AG08396 (cell line): ENCODE results near the gene H3-3A.

ENCODE experiments used
- DNase-seq: peaks from one replicate; pipeline ENCODE4 v3.0.0; 2012; ENCODE audit warnings: low spot score, mixed read lengths

H3-3A gene

DNA sequence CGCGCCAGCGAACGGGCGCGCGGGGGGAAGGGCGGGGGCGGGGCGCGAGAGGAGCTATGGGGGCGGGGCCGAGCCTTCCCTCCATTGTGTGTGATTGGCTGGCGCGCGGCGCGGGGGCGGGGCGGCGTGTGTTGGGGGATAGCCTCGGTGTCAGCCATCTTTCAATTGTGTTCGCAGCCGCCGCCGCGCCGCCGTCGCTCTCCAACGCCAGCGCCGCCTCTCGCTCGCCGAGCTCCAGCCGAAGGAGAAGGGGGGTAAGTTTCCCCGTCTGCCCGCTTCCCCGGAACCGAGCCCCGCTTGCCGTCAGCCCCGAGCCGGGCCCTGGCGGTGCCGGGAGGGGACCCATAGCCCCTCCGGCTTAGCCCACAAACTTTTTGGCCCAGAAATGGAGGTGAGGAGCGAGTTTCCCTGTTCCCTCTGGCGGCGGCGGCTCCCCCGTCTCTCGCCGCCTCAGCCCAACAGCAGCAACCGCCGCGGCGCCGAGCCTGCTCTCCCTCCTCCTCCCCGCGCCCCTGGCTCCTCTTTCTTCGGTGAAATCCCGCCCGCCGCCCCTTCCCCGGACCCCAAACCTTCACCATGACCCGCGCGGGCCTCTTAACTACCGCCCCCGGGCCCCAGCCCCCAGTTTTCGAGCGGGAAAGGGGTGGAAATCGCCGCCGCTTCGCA is at the start of gene H3-3A:
Gene H3-3A (plus strand): TSS at position 159 of the 666 bp plus-strand sequence. CDS start 1,636 bp downstream, outside the sequence.
- DNase-seq = peak; percentile 98

DNA sequence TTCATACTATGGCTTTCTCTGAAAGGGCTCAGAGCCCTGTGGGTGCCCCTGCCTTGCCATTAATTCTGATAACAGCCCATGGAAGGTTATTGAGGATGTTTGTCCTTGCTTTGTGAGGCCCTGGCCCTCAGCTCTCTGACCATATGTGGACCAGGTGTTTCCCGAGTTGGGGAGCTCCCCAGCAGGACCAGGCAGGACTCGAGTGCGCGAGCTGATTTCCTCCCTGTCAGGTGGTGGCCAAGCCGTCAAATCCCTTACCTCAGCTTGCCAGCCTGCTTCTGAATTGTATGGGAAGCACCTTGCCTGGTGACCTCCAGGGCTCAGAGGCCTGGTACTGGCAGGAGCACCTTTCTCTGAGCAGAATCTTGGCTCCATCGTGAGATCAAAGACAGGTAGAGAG is 45.4 kb upstream of the H3-3A start:
- DNase-seq = no peak

GRCh38 chr1:226019572-226019971 is 42.9 kb upstream of the H3-3A start:
- no peak for DNase-seq

GRCh38 chr1:226021401-226021800 is 41.1 kb upstream of the H3-3A start:
- no peak for DNase-seq

GRCh38 chr1:226021801-226022200 is 40.7 kb upstream of the H3-3A start:
- no peak for DNase-seq

- no peak for DNase-seq
Measured at GRCh38 chr1:226023735-226024134, 38.8 kb upstream of the H3-3A start.

- DNase-seq = no peak
Measured at GRCh38 chr1:226026833-226027232, 35.7 kb upstream of the H3-3A start.

DNA sequence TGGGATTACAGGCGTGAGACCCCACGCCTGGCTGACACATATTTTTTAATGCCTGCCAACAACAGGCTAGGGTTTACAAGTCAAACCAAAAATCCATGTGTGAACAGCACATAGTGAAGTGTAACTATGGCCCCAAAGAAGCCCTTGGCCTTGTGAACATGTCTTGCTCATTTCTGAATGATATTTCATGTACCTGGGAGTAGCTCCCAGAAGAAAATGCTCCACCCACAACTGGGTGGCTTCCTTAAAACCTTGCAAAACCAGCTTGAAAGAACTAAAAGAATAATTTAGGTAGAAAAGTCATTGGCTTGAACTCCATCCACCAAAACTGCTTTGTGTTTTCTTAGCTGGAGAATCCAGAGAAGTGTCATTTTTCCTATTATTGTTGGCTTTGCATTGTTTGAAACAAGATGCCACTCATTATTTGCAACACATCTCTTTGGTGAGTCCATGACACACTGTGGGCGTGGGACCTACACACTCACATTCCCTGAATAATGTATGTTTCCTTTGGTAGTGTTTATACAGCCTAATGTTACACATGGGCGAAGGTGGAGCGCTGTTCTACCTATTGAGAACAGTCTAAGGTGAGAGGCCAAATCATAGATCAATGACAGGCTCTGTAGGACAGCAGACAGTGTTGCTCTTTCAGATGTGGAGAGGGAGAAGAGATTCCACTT is 34.8 kb upstream of the H3-3A start:
- DNase-seq = no peak

GRCh38 chr1:226029093-226029496 is 33.4 kb upstream of the H3-3A start:
- DNase-seq = no peak

- no peak for DNase-seq
Measured at GRCh38 chr1:226029568-226030225, 32.8 kb upstream of the H3-3A start.

GRCh38 chr1:226033582-226033981 is 28.9 kb upstream of the H3-3A start:
- no peak for DNase-seq

DNA sequence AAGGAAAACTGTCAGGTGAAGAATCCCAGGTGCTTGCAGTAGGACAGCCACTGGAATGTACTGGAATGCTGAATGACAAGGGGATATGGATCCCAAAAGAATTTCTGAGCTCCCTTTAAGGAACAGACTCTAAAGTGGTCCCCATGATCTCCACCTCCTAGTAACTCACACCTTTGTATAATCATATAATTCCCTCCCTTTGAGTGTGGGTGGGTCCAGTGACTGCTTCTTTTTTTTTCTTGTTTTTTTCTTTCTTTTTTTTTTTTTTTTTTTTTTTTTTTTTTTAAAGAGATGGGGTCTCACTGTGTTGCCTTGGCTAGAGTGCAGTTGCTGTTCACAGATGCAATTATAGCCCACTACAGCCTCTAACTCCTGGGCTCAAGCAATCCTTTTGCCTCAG is 28.5 kb upstream of the H3-3A start:
- no peak for DNase-seq

GRCh38 chr1:226034482-226034881 is 28.0 kb upstream of the H3-3A start:
- peak; percentile 86 for DNase-seq

GRCh38 chr1:226035915-226036314 is 26.6 kb upstream of the H3-3A start:
- no peak for DNase-seq

- no peak for DNase-seq
Measured at GRCh38 chr1:226038661-226039060, 23.9 kb upstream of the H3-3A start.

DNA sequence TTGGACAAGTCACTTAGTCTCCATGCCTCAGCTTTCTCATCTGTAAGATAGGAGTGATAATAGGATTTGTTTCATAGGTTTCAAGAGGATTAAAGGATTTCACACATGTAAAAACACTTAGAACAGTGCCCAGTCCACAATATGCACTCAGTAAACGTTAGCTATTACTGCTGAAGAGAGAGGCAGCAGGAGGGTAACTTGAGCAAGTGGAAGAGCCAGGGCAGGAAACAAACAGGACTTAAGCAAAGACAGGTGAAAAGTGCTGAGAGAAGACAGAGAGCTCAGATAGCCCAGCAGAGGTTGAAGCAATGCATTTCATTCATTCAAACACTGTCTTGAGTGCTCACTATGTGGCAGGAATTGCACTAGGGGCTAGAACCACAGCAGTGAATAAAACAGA is 21.1 kb upstream of the H3-3A start:
- DNase-seq = no peak

DNA sequence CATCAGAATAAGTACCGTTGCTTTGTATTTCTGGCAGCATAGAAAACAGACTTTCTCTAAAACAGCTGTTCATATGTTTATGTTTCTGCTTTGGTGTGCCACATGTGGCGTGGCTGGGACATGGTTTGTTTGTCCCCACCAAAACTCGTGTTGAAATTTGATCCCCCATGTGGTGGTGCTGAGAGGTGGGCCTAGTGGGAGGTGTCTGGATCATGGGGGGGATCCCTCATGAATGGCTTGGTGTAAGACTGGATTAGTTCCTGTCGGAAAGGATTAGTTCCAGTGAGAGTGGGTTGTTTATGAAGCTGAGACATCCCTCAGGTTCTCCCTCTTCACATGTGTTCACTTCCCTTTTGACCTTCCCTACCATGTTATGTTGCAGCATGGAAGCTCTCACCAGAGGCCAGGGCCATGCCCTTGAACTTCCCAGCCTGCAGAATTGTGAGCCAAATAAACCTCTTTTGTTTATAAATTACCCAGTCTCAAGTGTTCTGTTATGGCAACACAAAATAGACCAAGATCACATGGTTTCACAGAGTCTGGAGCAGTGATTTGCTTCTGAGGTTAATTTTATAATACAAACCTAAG is 17.9 kb upstream of the H3-3A start:
- DNase-seq = no peak

GRCh38 chr1:226046240-226046639 is 16.3 kb upstream of the H3-3A start:
- DNase-seq = no peak

- DNase-seq = peak; percentile 36
Measured at GRCh38 chr1:226047495-226047894, 15.0 kb upstream of the H3-3A start.

DNA sequence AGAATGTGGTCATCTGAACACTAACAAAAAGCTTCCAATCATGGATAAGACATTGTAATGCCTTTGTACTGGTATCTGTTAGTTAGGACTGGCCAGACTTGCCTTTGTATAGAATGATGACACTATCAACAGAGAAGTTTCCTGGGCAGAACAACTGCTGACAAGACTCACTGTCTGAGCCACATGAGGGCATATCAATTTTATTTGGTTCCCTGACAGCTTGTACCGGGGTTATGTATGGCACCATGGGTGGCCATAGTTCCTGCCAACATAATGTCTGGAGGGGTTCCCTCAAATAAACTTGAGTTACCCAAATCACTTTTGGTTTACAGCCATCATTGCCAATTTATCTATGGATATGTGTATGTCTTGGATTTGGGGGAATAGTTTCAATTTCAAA is 13.6 kb upstream of the H3-3A start:
- no peak for DNase-seq

- DNase-seq = no peak
Measured at GRCh38 chr1:226050133-226050532, 12.4 kb upstream of the H3-3A start.

GRCh38 chr1:226051365-226051764 is 11.2 kb upstream of the H3-3A start:
- peak; percentile 18 for DNase-seq

DNA sequence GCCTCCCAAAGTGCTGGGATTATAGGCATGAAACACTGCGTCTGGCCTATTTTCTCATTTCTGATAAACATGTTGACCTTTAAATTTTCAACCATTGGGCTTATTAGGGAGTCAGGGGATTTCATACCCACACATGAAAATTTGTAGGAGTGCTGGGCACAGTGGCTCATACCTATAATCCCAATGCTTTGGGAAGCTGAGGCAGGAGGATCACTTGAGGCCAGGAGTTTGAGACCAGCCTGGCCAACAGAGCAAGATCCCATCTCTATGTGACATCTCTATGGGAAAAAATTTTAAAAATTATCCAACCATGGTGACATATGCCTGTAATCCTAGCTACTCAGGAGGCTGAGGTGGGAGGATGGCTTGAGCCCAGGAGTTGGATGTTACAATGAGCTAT is 10.5 kb upstream of the H3-3A start:
- DNase-seq = no peak
